HG03571 (cell line): ENCODE results near the gene PTPN11.
"Not testable (repeated sequence)": the region's sequence is repeated elsewhere in the genome, so short reads cannot be mapped to it uniquely, and the experiment has no call there.

Experiments
- ATAC-seq: cut with Tn5 transposase; IDR thresholded peaks from one replicate; pipeline ENCODE4 v1.9.1; 2021; ENCODE audit not compliant: unreplicated experiment

Gene PTPN11

GRCh38 chr12:112409064-112409905, 9.5 kb upstream of the PTPN11 start, which contains the start of gene RPL6:
Gene RPL6 (minus strand): TSS chr12:112409605. CDS start chr12:112408656, 949 bp downstream.
- ATAC-seq: peak; percentile 79

- no peak for ATAC-seq
Observed at GRCh38 chr12:112409906-112410244, 8.9 kb upstream of the PTPN11 start.

- no peak for ATAC-seq
Observed at GRCh38 chr12:112413855-112414625, 4.7 kb upstream of the PTPN11 start.

- ATAC-seq: not testable (repeated sequence)
Observed at GRCh38 chr12:112415457-112415856, 3.3 kb upstream of the PTPN11 start.

GRCh38 chr12:112418273-112418607, 507 bp upstream of the PTPN11 start:
- ATAC-seq: peak; percentile 4

GRCh38 chr12:112419297-112420133, 768 bp downstream of the PTPN11 start:
- no peak for ATAC-seq

GRCh38 chr12:112420740-112421139, 2.0 kb downstream of the PTPN11 start:
- ATAC-seq: no peak

- no peak for ATAC-seq
Observed at GRCh38 chr12:112421363-112421762, 2.6 kb downstream of the PTPN11 start.

GRCh38 chr12:112422531-112422930, 3.8 kb downstream of the PTPN11 start:
- no peak for ATAC-seq

- ATAC-seq: no peak
Observed at GRCh38 chr12:112424126-112424525, 5.4 kb downstream of the PTPN11 start.

GRCh38 chr12:112425582-112426382, 7.0 kb downstream of the PTPN11 start:
- no peak for ATAC-seq

- ATAC-seq: no peak
Observed at GRCh38 chr12:112427760-112428159, 9.0 kb downstream of the PTPN11 start.

- no peak for ATAC-seq
Observed at GRCh38 chr12:112430929-112431328, 12.2 kb downstream of the PTPN11 start.

- no peak for ATAC-seq
Observed at GRCh38 chr12:112431965-112432364, 13.2 kb downstream of the PTPN11 start.

- ATAC-seq: no peak
Observed at GRCh38 chr12:112433551-112433950, 14.8 kb downstream of the PTPN11 start.

GRCh38 chr12:112438645-112439044, 19.9 kb downstream of the PTPN11 start:
- not testable (repeated sequence) for ATAC-seq

GRCh38 chr12:112439769-112440168, 21.0 kb downstream of the PTPN11 start:
- no peak for ATAC-seq

- not testable (repeated sequence) for ATAC-seq
Observed at GRCh38 chr12:112440653-112441052, 21.9 kb downstream of the PTPN11 start.

GRCh38 chr12:112443916-112444315, 25.2 kb downstream of the PTPN11 start:
- no peak for ATAC-seq

- no peak for ATAC-seq
Observed at GRCh38 chr12:112446008-112446725, 27.4 kb downstream of the PTPN11 start.
